Measurements from ENCODE around the gene PI16. TPM values are rescaled to one million over a fixed set of nuclear protein-coding genes. Genes with fewer than 3 reads are reported as not detected.
"Not testable (repeated sequence)": the region's sequence is repeated elsewhere in the genome, so short reads cannot be mapped to it uniquely, and the experiment has no call there.

PI16 gene
- total RNA-seq, 1 experiment from 2014 or later: 0.07 TPM

GRCh38 chr6:36986704-36987047 is 32.1 kb downstream of the PI16 start:
- no peaks in the 10 kb centered on the region; the same call in 1 of the 2 replicates for H3K36me3 ChIP-seq (ENCODE audit: low read depth, low read length)
- POLR2A ChIA-PET (ENCODE audit: unreplicated experiment): interaction anchor here (0.7 kb wide), 1 partner anchor 211 kb away, joined by 5 read pairs; no protein-coding TSS in a partner anchor
- H3K9me3 ChIP-seq (ENCODE audit: low read length): no peaks in the 10 kb centered on the region
- H4K20me1 ChIP-seq (ENCODE audit: low read length): peaks cover 24% of the 10 kb centered on the region
- peaks cover 24% of the 10 kb centered on the region for H3K4me1 ChIP-seq (ENCODE audit: insufficient read depth, low read length)
- no peak for DNase-seq
- H3F3A ChIP-seq (ENCODE audit: low read length, unreplicated experiment): no peaks in the 10 kb centered on the region
- peaks cover 51% of the 10 kb centered on the region for H3K79me2 ChIP-seq (ENCODE audit: low read length)
- H2AFZ ChIP-seq (ENCODE audit: low read length): peak overlapping the region; percentile 85
- peak overlapping the region; percentile 52 for H3K27ac ChIP-seq (ENCODE audit: low read length)
- peak overlapping the region; percentile 98 for H3K4me2 ChIP-seq (ENCODE audit: low read length)
- TF ChIP-seq CTCF (conservative IDR thresholded peaks at IDR 0.05; ENCODE audit: low read depth, low read length): no peak
- no peak for TF ChIP-seq EZH2phosphoT487 (IDR thresholded peaks at IDR 0.05; ENCODE audit: borderline replicate concordance, low read length)
- no peak for TF ChIP-seq EZH2 (IDR thresholded peaks at IDR 0.05; ENCODE audit: low read length, unreplicated experiment)
- CTCF ChIA-PET: interaction anchor here (0.5 to 1.9 kb wide), 4 partner anchors 31 to 1600 kb away, joined by 3 to 9 read pairs (median 5); no protein-coding TSS in a partner anchor
- peak overlapping the region; percentile 99 for H3K4me3 ChIP-seq (ENCODE audit: low read length)
- ATAC-seq: peak; percentile 24
- no peaks in the 10 kb centered on the region for H3K9me2 ChIP-seq (replicated peaks; ENCODE audit: low read length)
- intact Hi-C loops (cut with micrococcal nuclease): loop anchor here (1.0 to 10.0 kb wide), 3 partner anchors 32 to 102 kb away; partner anchors contain the start of gene C6orf89
- BruUV-seq (replicated peaks): TSS peak; percentile 76
- peak overlapping the region; percentile 98 for H3K9ac ChIP-seq (ENCODE audit: low read length)
- H3K27me3 ChIP-seq (ENCODE audit: low read length): no peaks in the 10 kb centered on the region

- BruUV-seq (replicated peaks): no TSS peak
- CTCF ChIA-PET: no interaction called here
These were observed 34.7 kb downstream of the PI16 start for GRCh38 chr6:36989264-36989663.

GRCh38 chr6:36990401-36990800 is 35.9 kb downstream of the PI16 start:
- H3F3A ChIP-seq (ENCODE audit: low read length, unreplicated experiment); H3K4me2 ChIP-seq (ENCODE audit: low read length); H3K4me1 ChIP-seq (ENCODE audit: insufficient read depth, low read length); H3K9me2 ChIP-seq (replicated peaks; ENCODE audit: low read length); H3K27me3 ChIP-seq (ENCODE audit: low read length); H3K9ac ChIP-seq (ENCODE audit: low read length); POLR2A ChIA-PET (ENCODE audit: unreplicated experiment); ATAC-seq; BruUV-seq (replicated peaks); H3K36me3 ChIP-seq (ENCODE audit: low read depth, low read length); H4K20me1 ChIP-seq (ENCODE audit: low read length); intact Hi-C loops (cut with micrococcal nuclease); H3K4me3 ChIP-seq (ENCODE audit: low read length); CTCF ChIA-PET; H3K9me3 ChIP-seq (ENCODE audit: low read length); H3K27ac ChIP-seq (ENCODE audit: low read length); DNase-seq; H2AFZ ChIP-seq (ENCODE audit: low read length): not testable (repeated sequence)
- H3K79me2 ChIP-seq (ENCODE audit: low read length): peaks cover 15% of the 10 kb centered on the region

More at GRCh38 chr6:36989264-36989663, 34.7 kb downstream of the PI16 start:
- Histone ChIP-seq H3F3A (ENCODE audit: low read length, unreplicated experiment) (no peaks in the 10 kb centered on the region), H3K4me3 (ENCODE audit: low read length) (no peak overlapping the region), H3K9ac (ENCODE audit: low read length) (no peak overlapping the region), H3K27ac (ENCODE audit: low read length) (no peak overlapping the region), H3K9me3 (ENCODE audit: low read length) (no peaks in the 10 kb centered on the region), H3K27me3 (ENCODE audit: low read length) (no peaks in the 10 kb centered on the region), H3K36me3 (ENCODE audit: low read depth, low read length) (no peaks in the 10 kb centered on the region), H4K20me1 (ENCODE audit: low read length) (peaks cover 4% of the 10 kb centered on the region; the same call in 1 of the 2 replicates), H3K4me1 (ENCODE audit: insufficient read depth, low read length) (peaks cover 12% of the 10 kb centered on the region), H2AFZ (ENCODE audit: low read length) (no peak overlapping the region; the same call in 1 of the 2 replicates), H3K4me2 (ENCODE audit: low read length) (no peak overlapping the region), H3K79me2 (ENCODE audit: low read length) (peaks cover 26% of the 10 kb centered on the region), H3K9me2 (replicated peaks; ENCODE audit: low read length) (no peaks in the 10 kb centered on the region)
- TF ChIP-seq EZH2phosphoT487 (IDR thresholded peaks at IDR 0.05; ENCODE audit: borderline replicate concordance, low read length) (no peak), EZH2 (IDR thresholded peaks at IDR 0.05; ENCODE audit: low read length, unreplicated experiment) (no peak), CTCF (conservative IDR thresholded peaks at IDR 0.05; ENCODE audit: low read depth, low read length) (no peak)
- POLR2A ChIA-PET (ENCODE audit: unreplicated experiment): no interaction called here
- ATAC-seq: no peak
- no peak for DNase-seq
- intact Hi-C loops (cut with micrococcal nuclease): loop anchor here (5.0 to 10.0 kb wide), 2 partner anchors 77 to 104 kb away; partner anchors contain the start of gene C6orf89

Data from PC-3 (cell line).